ENCODE results near the gene POLN. TPM values are rescaled to one million over a fixed set of nuclear protein-coding genes. Genes with fewer than 3 reads are reported as not detected.

The POLN gene
- total RNA-seq, 3 donors from 2014 or later, result 1.4 to 4.6 (median 1.4) TPM

DNA sequence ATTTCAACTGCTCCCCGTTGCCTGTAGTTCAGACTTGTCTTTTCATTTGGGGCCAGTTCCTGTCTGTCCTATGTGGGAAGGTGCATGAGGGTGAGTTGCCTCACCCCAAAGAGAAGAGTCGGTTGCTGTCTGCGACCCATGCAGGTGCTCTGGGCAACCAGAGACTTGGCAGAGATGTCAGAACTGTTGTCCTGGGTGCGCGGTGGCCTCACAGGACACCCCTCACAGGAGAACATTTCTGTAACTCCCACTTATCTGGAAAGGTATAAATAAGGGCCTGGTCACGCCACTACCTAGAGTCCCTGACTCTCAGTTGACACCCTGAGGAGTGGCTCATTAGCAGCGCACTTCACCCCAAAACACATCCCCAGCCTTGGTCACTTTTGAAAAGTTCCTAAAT lies 192.5 kb downstream of the POLN start:
- Histone ChIP-seq H3K4me1 (ENCODE audit: low read depth) (no peaks in the 10 kb centered on the region), H3K9me3 (no peaks in the 10 kb centered on the region), H3K4me3 (no peak overlapping the region), H3K36me3 (ENCODE audit: low read depth) (no peaks in the 10 kb centered on the region)
- intact Hi-C loops (cut with DNase I, micrococcal nuclease), result no loop called here
- no peak for TF ChIP-seq CTCF (IDR thresholded peaks at IDR 0.05)
- DNase-seq, result no peak
- ATAC-seq, result no peak

- no peaks in the 10 kb centered on the region for H3K9me3 ChIP-seq
- no peak overlapping the region for H3K4me3 ChIP-seq
- intact Hi-C loops (cut with DNase I, micrococcal nuclease), result no loop called here
- no peak for TF ChIP-seq CTCF (IDR thresholded peaks at IDR 0.05)
- H3K4me1 ChIP-seq (ENCODE audit: low read depth), result no peaks in the 10 kb centered on the region
- DNase-seq (no peak), ATAC-seq (no peak)
- H3K36me3 ChIP-seq (ENCODE audit: low read depth), result no peaks in the 10 kb centered on the region
These were observed 193.1 kb downstream of the POLN start for GRCh38 chr4:2048831-2049230.

DNA sequence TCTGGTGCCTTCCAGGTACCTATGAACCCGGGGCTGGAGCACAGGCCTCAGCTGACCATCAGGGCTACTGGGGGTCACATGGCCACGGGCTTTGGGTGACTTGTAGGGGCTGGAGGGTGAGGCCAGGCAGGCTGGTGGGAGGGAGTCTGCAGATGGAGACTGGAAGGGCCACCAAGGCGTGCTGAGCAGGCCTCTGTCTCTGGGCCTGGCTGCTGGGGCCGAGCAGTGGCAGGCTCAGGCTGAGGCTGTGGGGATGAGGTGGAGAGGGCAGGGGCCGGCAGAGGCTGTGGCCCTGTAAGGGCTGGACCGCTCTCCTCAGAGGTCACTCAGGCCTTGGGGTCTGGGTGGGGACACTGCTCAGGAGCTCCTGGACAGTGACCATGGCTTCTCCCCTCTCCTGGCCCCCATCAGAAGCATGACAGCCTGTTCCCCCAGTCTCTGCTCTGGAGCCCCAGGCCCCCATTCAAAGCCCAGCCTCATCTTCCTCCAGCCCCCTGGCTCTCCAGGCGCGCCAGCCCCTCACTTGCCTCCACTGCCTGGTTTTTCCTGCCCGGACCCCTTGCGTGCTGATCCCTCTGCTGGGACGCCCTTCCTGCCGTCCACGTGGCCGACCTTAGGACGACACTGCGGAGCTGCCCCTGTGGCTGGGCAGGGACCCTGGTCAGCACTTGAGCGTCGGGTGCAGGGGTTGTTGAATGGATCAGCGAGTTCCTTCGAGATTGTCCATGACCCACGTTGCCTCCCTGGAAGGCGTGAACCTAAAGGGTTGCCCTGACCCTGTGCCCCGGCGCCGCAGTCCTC lies 193.9 kb downstream of the POLN start:
- Histone ChIP-seq H3K4me3 (no peak overlapping the region), H3K9me3 (no peaks in the 10 kb centered on the region), H3K36me3 (ENCODE audit: low read depth) (no peaks in the 10 kb centered on the region), H3K4me1 (ENCODE audit: low read depth) (no peaks in the 10 kb centered on the region)
- ATAC-seq (no peak), DNase-seq (peak in 1 of 3 donors; percentile 40)
- intact Hi-C loops (cut with DNase I, micrococcal nuclease), result no loop called here
- no peak for TF ChIP-seq CTCF (IDR thresholded peaks at IDR 0.05)

DNA sequence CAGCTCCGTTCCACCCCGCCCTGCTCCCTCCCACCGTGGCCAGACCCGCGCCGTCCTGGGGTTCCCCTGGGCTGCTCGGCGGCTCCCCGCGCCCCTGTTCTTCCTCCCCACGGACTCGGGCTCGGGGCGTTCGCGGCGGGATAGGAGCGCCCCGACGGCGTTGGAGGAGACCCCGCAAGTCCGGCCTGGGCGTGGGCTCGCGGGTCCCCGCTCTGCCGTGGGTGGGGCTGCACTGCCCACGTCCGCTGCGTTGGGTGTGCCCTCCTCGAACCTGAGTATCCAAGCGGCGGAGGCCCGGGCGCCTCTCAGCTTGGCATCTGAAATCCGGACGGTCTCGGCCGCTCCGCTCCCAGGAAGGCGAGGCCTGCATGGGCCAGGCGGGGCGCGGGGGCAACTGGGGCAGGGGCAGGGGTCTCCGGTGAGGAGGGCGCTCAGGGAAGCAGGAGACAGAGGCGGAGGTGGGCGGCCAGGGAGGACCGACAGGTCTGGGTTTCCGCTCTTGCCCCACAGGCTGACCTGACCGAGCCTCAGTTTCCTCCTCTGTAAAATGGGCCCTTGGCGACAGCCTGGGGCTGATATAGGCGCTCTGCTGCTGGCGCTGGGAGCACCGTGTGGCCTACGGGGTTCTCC lies 194.8 kb downstream of the POLN start:
- no peaks in the 10 kb centered on the region for H3K4me1 ChIP-seq (ENCODE audit: low read depth)
- TF ChIP-seq CTCF (IDR thresholded peaks at IDR 0.05), result no peak
- H3K4me3 ChIP-seq, result no peak overlapping the region
- H3K9me3 ChIP-seq, result no peaks in the 10 kb centered on the region
- no peaks in the 10 kb centered on the region for H3K36me3 ChIP-seq (ENCODE audit: low read depth)
- ATAC-seq (no peak), DNase-seq (no peak)
- intact Hi-C loops (cut with DNase I, micrococcal nuclease), result no loop called here

GRCh38 chr4:2046031-2046961 lies 195.6 kb downstream of the POLN start:
- intact Hi-C loops (cut with DNase I, micrococcal nuclease), result no loop called here
- Histone ChIP-seq H3K4me3 (no peak overlapping the region), H3K9me3 (no peaks in the 10 kb centered on the region), H3K4me1 (ENCODE audit: low read depth) (peaks cover under 1% of the 10 kb centered on the region), H3K36me3 (ENCODE audit: low read depth) (no peaks in the 10 kb centered on the region)
- DNase-seq, result no peak
- ATAC-seq, result no peak
- TF ChIP-seq CTCF (IDR thresholded peaks at IDR 0.05), result no peak

All from mucosa of descending colon (tissue), 3 donors.